Thyroid gland (tissue), 4 donors: Measurements from ENCODE around the gene TTF2. TPM values are rescaled to one million over a fixed set of nuclear protein-coding genes. Genes with fewer than 3 reads are reported as not detected.

Source experiments
- DNase-seq, 2 donors: peaks; one replicate each; pipeline ENCODE4 v3.0.0-alpha.2; 2019
- H3K27ac ChIP-seq, 3 donors: fragments of 200-600 bp; sonication (generic); 1 replicate in 2 of 3; 2 replicates in 1 of 3; pipeline ENCODE4 v1.5.1; 2016 to 2019; ENCODE audit warnings: mild to moderate bottlenecking in 1 of 3, moderate library complexity in 1 of 3
- H3K27me3 ChIP-seq: fragments of 200-600 bp; sonication (generic); one replicate; pipeline ENCODE4 v1.5.1; 2019
- H3K36me3 ChIP-seq, 2 donors: fragments of 200-600 bp; sonication (generic); one replicate each; pipeline ENCODE4 v1.5.1; 2016 to 2019
- H3K4me1 ChIP-seq, 2 donors: fragments of 200-600 bp; sonication (generic); one replicate each; pipeline ENCODE4 v1.5.1; 2017 to 2019
- H3K4me3 ChIP-seq, 3 donors: fragments of 200-600 bp; sonication (generic); replicated peaks in 1 of 3; 1 replicate in 2 of 3; 2 replicates in 1 of 3; pipeline ENCODE4 v1.5.1; 2016; ENCODE audit warnings: mild to moderate bottlenecking in 1 of 3
- H3K9me3 ChIP-seq: fragments of 200-600 bp; sonication (generic); one replicate; pipeline ENCODE4 v1.5.1; 2017
- CTCF ChIP-seq, 6 experiments: fragments of 200-600 bp in 3 of 6; fragments of 450-650 bp in 3 of 6; sonication (generic) in 3 of 6; IDR thresholded peaks; one replicate each; pipeline ENCODE4 v1.5.1; 2016 to 2019; ENCODE audit warnings: antibody characterized with exemption in 6 of 6, mild to moderate bottlenecking in 2 of 6, inconsistent platforms in 1 of 6, moderate library complexity in 1 of 6
- POLR2A ChIP-seq, 2 donors: fragments of 450-650 bp; IDR thresholded peaks; one replicate each; pipeline ENCODE4 v1.6.1; 2017; ENCODE audit warnings: antibody characterized with exemption in 2 of 2, mild to moderate bottlenecking in 2 of 2, moderate library complexity in 1 of 2
- WGBS, 2 donors: methylation state at CpG; one replicate each; pipeline ENCODE4 v1.1.5; 2017; 5-methylcytosine and 5-hydroxymethylcytosine counted together
- intact Hi-C: fragments of 100-400 bp; cut with DNase I; formaldehyde crosslinking; loops from one replicate; pipeline ENCODE4 v1.15.1; 2023
- total RNA-seq, 4 donors: library from RNA; depleted of rRNA; stranded (reverse); fragments of >200 nt; gene quantifications; one replicate each; pipeline ENCODE4 v1.2.3, GENCODE V29; 2016

TTF2 gene
- total RNA-seq, 4 donors from 2014 or later: 6.0 to 32.3 (median 17.2) TPM

GRCh38 chr1:117093091-117093534, 33.0 kb downstream of the TTF2 start:
- peak overlapping the region; percentile 78 to 86 (median 80) for H3K27ac ChIP-seq
- peak; percentile 81 to 82 for DNase-seq
- H3K9me3 ChIP-seq: no peaks in the 10 kb centered on the region
- intact Hi-C loops: no loop called here
- TF ChIP-seq POLR2A (IDR thresholded peaks at IDR 0.05): peak in 1 of 2 donors; percentile 25
- TF ChIP-seq CTCF (IDR thresholded peaks at IDR 0.05): no peak
- no peak overlapping the region for H3K4me3 ChIP-seq
- no peaks in the 10 kb centered on the region for H3K36me3 ChIP-seq
- H3K27me3 ChIP-seq: no peaks in the 10 kb centered on the region
- 25 to 32% methylated on average over 7 of the region's 7 CpGs for WGBS, 2 donors
- peaks cover 29 to 38% of the 10 kb centered on the region in 2 donors for H3K4me1 ChIP-seq

GRCh38 chr1:117093870-117094621, 33.9 kb downstream of the TTF2 start:
- H3K4me1 ChIP-seq: peaks cover 33 to 43% of the 10 kb centered on the region in 2 donors
- intact Hi-C loops: no loop called here
- TF ChIP-seq CTCF (IDR thresholded peaks at IDR 0.05): peak in 4 of 6 experiments; percentile 28 to 53 (median 40)
- no peak for TF ChIP-seq POLR2A (IDR thresholded peaks at IDR 0.05)
- H3K36me3 ChIP-seq: no peaks in the 10 kb centered on the region
- DNase-seq: peak; percentile 92 to 94
- no peak overlapping the region for H3K4me3 ChIP-seq
- 63 to 73% methylated on average over 6 of the region's 6 CpGs for WGBS, 2 donors
- H3K27ac ChIP-seq: peak overlapping the region; percentile 78 to 86 (median 80)
- H3K27me3 ChIP-seq: no peaks in the 10 kb centered on the region
- no peaks in the 10 kb centered on the region for H3K9me3 ChIP-seq

- H3K4me3 ChIP-seq: no peak overlapping the region
- H3K27ac ChIP-seq: peak overlapping the region in 2 of 3 donors; percentile 43 to 80
- H3K36me3 ChIP-seq: no peaks in the 10 kb centered on the region
- WGBS, 2 donors: 89 to 93% methylated on average over 7 of the region's 7 CpGs
- peaks cover 33 to 43% of the 10 kb centered on the region in 2 donors for H3K4me1 ChIP-seq
- H3K27me3 ChIP-seq: no peaks in the 10 kb centered on the region
- no peaks in the 10 kb centered on the region for H3K9me3 ChIP-seq
- no peak for DNase-seq
- intact Hi-C loops: no loop called here
- no peak for TF ChIP-seq POLR2A (IDR thresholded peaks at IDR 0.05)
- TF ChIP-seq CTCF (IDR thresholded peaks at IDR 0.05): no peak
Observed at GRCh38 chr1:117094841-117095604, 34.9 kb downstream of the TTF2 start.

GRCh38 chr1:117096951-117097408, 36.9 kb downstream of the TTF2 start:
- Histone ChIP-seq H3K9me3 (no peaks in the 10 kb centered on the region), H3K36me3 (no peaks in the 10 kb centered on the region), H3K4me1 (peaks cover 33 to 43% of the 10 kb centered on the region in 2 donors), H3K27ac (no peak overlapping the region), H3K4me3 (no peak overlapping the region), H3K27me3 (no peaks in the 10 kb centered on the region)
- 95 to 99% methylated on average over 3 of the region's 3 CpGs for WGBS, 2 donors
- intact Hi-C loops: no loop called here
- TF ChIP-seq CTCF (IDR thresholded peaks at IDR 0.05): no peak
- no peak for TF ChIP-seq POLR2A (IDR thresholded peaks at IDR 0.05)
- DNase-seq: no peak
